H1 (cell line): Measurements from ENCODE around the gene COL11A2. TPM values are rescaled to one million over a fixed set of nuclear protein-coding genes. Genes with fewer than 3 reads are reported as not detected.

Experiments
- CTCF ChIA-PET: fragments of 300-600 bp; sonication (Branson Sonifier 250); formaldehyde crosslinking; loops from one replicate; lab custom pipeline; 2021; ENCODE audit not compliant: partially characterized antibody; lab: Charles Lee
- POLR2A ChIA-PET: fragments of 300-600 bp; sonication (Branson Sonifier 250); formaldehyde crosslinking; loops from one replicate; lab custom pipeline; 2021; ENCODE audit warnings: inconsistent platforms; ENCODE audit not compliant: partially characterized antibody; lab: Charles Lee
- DNase-seq, 2 experiments: peaks; one replicate each; pipeline versions ENCODE4 v3.0.0 to v3.0.0-alpha.2; 2010 to 2022; ENCODE audit warnings: low spot score in 2 of 2, low read depth in 1 of 2, mixed read lengths in 1 of 2
- FAIRE-seq: peaks from 2 replicates; lab custom pipeline; 2011; peaks lifted over from hg19 to GRCh38; lab: Jason Lieb, UNC
- H2AFZ ChIP-seq: 2 replicates; pipeline ENCODE4 v1.8.1; 2012; ENCODE audit warnings: low read length, inconsistent platforms
- H2AK5ac ChIP-seq: 2 replicates; pipeline ENCODE4 v1.6.1; 2013; ENCODE audit warnings: low read depth, low read length
- H2BK120ac ChIP-seq: replicated peaks from 2 replicates; pipeline ENCODE3; 2013; ENCODE audit warnings: low read depth, low read length, inconsistent platforms
- H2BK12ac ChIP-seq: 2 replicates; pipeline ENCODE4 v1.6.1; 2013; ENCODE audit warnings: low read depth, low read length
- H2BK15ac ChIP-seq: 2 replicates; pipeline ENCODE4 v1.6.1; 2013; ENCODE audit warnings: low read length
- H2BK20ac ChIP-seq: 2 replicates; pipeline ENCODE4 v1.6.1; 2013; ENCODE audit warnings: low read length
- H2BK5ac ChIP-seq: 2 replicates; pipeline ENCODE4 v1.6.1; 2013; ENCODE audit warnings: low read depth, low read length
- H3K14ac ChIP-seq: 2 replicates; pipeline ENCODE4 v1.6.1; 2013; ENCODE audit warnings: inconsistent platforms; ENCODE audit not compliant: insufficient read length
- H3K18ac ChIP-seq: 2 replicates; pipeline ENCODE4 v1.6.1; 2013; ENCODE audit warnings: low read length; ENCODE audit errors: extremely low read depth
- H3K23ac ChIP-seq: 2 replicates; pipeline ENCODE4 v1.6.1; 2013; ENCODE audit warnings: inconsistent platforms; ENCODE audit not compliant: insufficient read length
- H3K23me2 ChIP-seq: 2 replicates; pipeline ENCODE4 v1.6.1; 2013; ENCODE audit warnings: low read depth, low read length
- H3K27ac ChIP-seq: 2 replicates; pipeline ENCODE4 v1.6.1; 2011; ENCODE audit warnings: low read depth, low read length, inconsistent platforms
- H3K27me3 ChIP-seq, 4 experiments: replicated peaks in 1 of 4; 1 replicate in 1 of 4; 2 replicates in 3 of 4; pipeline versions ENCODE4 v1.6.1 to v1.8.1; 2011 to 2013; ENCODE audit warnings: low read length in 3 of 4, mild to moderate bottlenecking in 3 of 4, inconsistent platforms in 2 of 4, mixed read lengths in 2 of 4, moderate library complexity in 1 of 4; ENCODE audit not compliant: control insufficient read depth in 3 of 4, insufficient read depth in 3 of 4; ENCODE audit errors: extremely low read depth in 1 of 4
- H3K36me3 ChIP-seq, 4 experiments: 2 replicates each; pipeline versions ENCODE4 v1.6.1 to v1.8.1; 2011 to 2013; ENCODE audit warnings: mild to moderate bottlenecking in 4 of 4, low read length in 3 of 4, moderate library complexity in 2 of 4, control low read depth in 1 of 4, inconsistent platforms in 1 of 4; ENCODE audit not compliant: insufficient read depth in 4 of 4, control insufficient read depth in 2 of 4
- H3K4ac ChIP-seq: replicated peaks from 2 replicates; pipeline ENCODE3; 2013; ENCODE audit warnings: low read length, low read depth, mixed read lengths, inconsistent platforms; ENCODE audit not compliant: insufficient read length
- H3K4me1 ChIP-seq, 4 experiments: replicated peaks in 1 of 4; 1 replicate in 1 of 4; 2 replicates in 3 of 4; pipeline versions ENCODE4 v1.6.1 to v1.8.1; 2011 to 2013; ENCODE audit warnings: low read length in 3 of 4, inconsistent platforms in 2 of 4, mixed read lengths in 1 of 4; ENCODE audit not compliant: insufficient read depth in 4 of 4, control insufficient read depth in 3 of 4
- H3K4me2 ChIP-seq, 2 experiments: 2 replicates each; pipeline versions ENCODE4 v1.6.1 to v1.8.1; 2011 to 2013; ENCODE audit warnings: low read depth in 2 of 2, low read length in 2 of 2, control low read depth in 1 of 2, inconsistent platforms in 1 of 2, mild to moderate bottlenecking in 1 of 2; ENCODE audit not compliant: insufficient read depth in 1 of 2
- H3K4me3 ChIP-seq, 4 experiments: fragments of 200-600, 300-600 bp in 1 of 4; sonication (generic), shearing (Covaris generic), sonication (Bioruptor Twin) in 1 of 4; 2 replicates each; pipeline versions ENCODE4 v1.5.1 to v1.8.1; 2011 to 2016; ENCODE audit warnings: low read length in 4 of 4, low read depth in 3 of 4, control low read depth in 2 of 4, inconsistent platforms in 2 of 4, mild to moderate bottlenecking in 2 of 4, mixed read lengths in 1 of 4, moderate library complexity in 1 of 4; ENCODE audit not compliant: insufficient read depth in 2 of 4; ENCODE audit errors: extremely low read depth in 1 of 4
- H3K56ac ChIP-seq: replicated peaks from 2 replicates; pipeline ENCODE3; 2013; ENCODE audit warnings: low read depth, mild to moderate bottlenecking, mixed read lengths, low read length, inconsistent platforms; ENCODE audit not compliant: insufficient read length
- H3K79me1 ChIP-seq: 2 replicates; pipeline ENCODE4 v1.6.1; 2013; ENCODE audit warnings: low read depth, low read length, control low read depth
- H3K79me2 ChIP-seq, 2 experiments: 2 replicates each; pipeline versions ENCODE4 v1.6.1 to v1.8.1; 2012 to 2013; ENCODE audit warnings: low read length in 2 of 2, mild to moderate bottlenecking in 2 of 2, inconsistent platforms in 1 of 2; ENCODE audit not compliant: insufficient read depth in 2 of 2, control insufficient read depth in 1 of 2
- H3K9ac ChIP-seq, 4 experiments: replicated peaks in 1 of 4; 1 replicate in 1 of 4; 2 replicates in 3 of 4; pipeline versions ENCODE4 v1.6.1 to v1.8.1; 2011 to 2013; ENCODE audit warnings: low read depth in 3 of 4, low read length in 3 of 4, control low read depth in 2 of 4, mild to moderate bottlenecking in 2 of 4, moderate library complexity in 2 of 4, inconsistent platforms in 1 of 4; ENCODE audit errors: extremely low read depth in 1 of 4
- H3K9me3 ChIP-seq, 2 experiments: 2 replicates each; pipeline versions ENCODE4 v1.6.1 to v1.8.1; 2012 to 2013; ENCODE audit warnings: mild to moderate bottlenecking in 2 of 2, moderate library complexity in 2 of 2, control low read depth in 1 of 2, inconsistent platforms in 1 of 2, low read depth in 1 of 2, low read length in 1 of 2, mixed read lengths in 1 of 2; ENCODE audit not compliant: insufficient read depth in 2 of 2
- H4K20me1 ChIP-seq, 2 experiments: replicated peaks in 1 of 2; 2 replicates each; pipeline versions ENCODE3 to v1.8.1; 2011 to 2013; ENCODE audit warnings: inconsistent platforms in 2 of 2, low read length in 2 of 2, mild to moderate bottlenecking in 1 of 2; ENCODE audit not compliant: insufficient read depth in 2 of 2, control insufficient read depth in 1 of 2
- H4K5ac ChIP-seq: 2 replicates; pipeline ENCODE4 v1.6.1; 2013; ENCODE audit warnings: low read length, low read depth, mixed read lengths, inconsistent platforms; ENCODE audit not compliant: insufficient read length
- H4K8ac ChIP-seq: 2 replicates; pipeline ENCODE4 v1.8.0; 2013; ENCODE audit warnings: mild to moderate bottlenecking, moderate library complexity, low read length, inconsistent platforms; ENCODE audit not compliant: insufficient read depth; ENCODE audit errors: extremely low read depth
- H4K91ac ChIP-seq: replicated peaks from 2 replicates; pipeline ENCODE3; 2013; ENCODE audit warnings: low read length, mixed read lengths, inconsistent platforms; ENCODE audit not compliant: insufficient read length
- BACH1 ChIP-seq: IDR thresholded peaks from 2 replicates; pipeline ENCODE4 v1.6.1; 2012; ENCODE audit warnings: low read length, improper control_type of control experiment
- CBX8 ChIP-seq: fragments of 300-800, 300-1000 bp; sonication (generic); IDR thresholded peaks from 2 replicates; pipeline ENCODE4 v1.7.1; 2016; ENCODE audit warnings: low read depth, low read length, borderline replicate concordance
- E2F6 ChIP-seq: IDR thresholded peaks from 2 replicates; pipeline ENCODE4 v1.6.1; 2012; ENCODE audit warnings: inconsistent platforms
- GTF2F1 ChIP-seq: IDR thresholded peaks from 2 replicates; pipeline ENCODE4 v1.6.1; 2012; ENCODE audit warnings: low read depth, low read length, improper control_type of control experiment, borderline replicate concordance
- HDAC2 ChIP-seq, 2 experiments: fragments of 300-600 bp in 1 of 2; sonication (generic) in 1 of 2; IDR thresholded peaks; 2 replicates each; pipeline ENCODE4 v1.6.1; 2011 to 2012; ENCODE audit warnings: low read depth in 2 of 2, low read length in 2 of 2, mild to moderate bottlenecking in 2 of 2, moderate library complexity in 2 of 2, borderline replicate concordance in 1 of 2, inconsistent platforms in 1 of 2
- HDAC6 ChIP-seq: IDR thresholded peaks from one replicate; pipeline ENCODE4 v1.7.1; 2012; ENCODE audit warnings: low read depth, mild to moderate bottlenecking, inconsistent platforms, low read length, moderate library complexity
- SAP30 ChIP-seq: fragments of 300-600 bp; sonication (generic); IDR thresholded peaks from 2 replicates; pipeline ENCODE4 v1.7.1; 2012; ENCODE audit warnings: low read length, moderate library complexity, mild to moderate bottlenecking, inconsistent platforms; ENCODE audit not compliant: insufficient read depth, insufficient replicate concordance
- SIX5 ChIP-seq: IDR thresholded peaks from 2 replicates; pipeline ENCODE4 v1.6.1; 2011; ENCODE audit warnings: mild to moderate bottlenecking, low read depth, low read length
- SP1 ChIP-seq: IDR thresholded peaks from 2 replicates; pipeline ENCODE4 v1.6.1; 2011; ENCODE audit warnings: low read depth, low read length
- WGBS, 2 experiments: shearing (Covaris generic) in 1 of 2; methylation state at CpG; one replicate each; pipeline versions ENCODE4 v1.1.6 to v1.1.7; 2013 to 2015; ENCODE audit warnings: low lambda C conversion rate in 2 of 2, mixed read lengths in 2 of 2, inconsistent platforms in 1 of 2, low coverage in 1 of 2, missing lambda C conversion rate in 1 of 2; ENCODE audit not compliant: insufficient replicate concordance in 2 of 2, insufficient coverage in 1 of 2, insufficient read length in 1 of 2; ENCODE audit errors: extremely low coverage in 1 of 2, missing lambda C conversion rate in 1 of 2; 5-methylcytosine and 5-hydroxymethylcytosine counted together
- polyA plus RNA-seq, 7 experiments: library from polyadenylated mRNA; depleted of rRNA in 3 of 7; stranded (reverse) in 5 of 7; unstranded in 2 of 7; fragments of >200 nt in 5 of 7; fragments of 200-250 nt in 2 of 7; gene quantifications; 1 replicate in 5 of 7; 2 replicates in 1 of 7; 4 replicates in 1 of 7; pipeline versions ENCODE4 v1.2.1 to v1.2.3, GENCODE V29; 2011 to 2013; ENCODE audit warnings: missing spikeins in 2 of 7, mixed read lengths in 2 of 7
- total RNA-seq: library from RNA; stranded (reverse); fragmentation: NEBNext Ultra II Directional; extraction: Animal tissue kit (Norgen Biotek cat#: 25700); gene quantifications from 2 replicates; pipeline ENCODE4 v1.2.1, GENCODE V29; 2021
- TF ChIP-seq, protein P1 (sequence below): IDR thresholded peaks from 2 replicates; pipeline ENCODE4 v1.6.1; 2011; ENCODE audit warnings: low read depth, mild to moderate bottlenecking, low read length; ENCODE audit not compliant: insufficient read depth

Gene COL11A2
- total and polyA plus RNA-seq, 2 of the 8 experiments (the other 6 are each of a cell fraction or from before 2014, with no cell fraction given) = 2.8 to 3.8 TPM

DNA sequence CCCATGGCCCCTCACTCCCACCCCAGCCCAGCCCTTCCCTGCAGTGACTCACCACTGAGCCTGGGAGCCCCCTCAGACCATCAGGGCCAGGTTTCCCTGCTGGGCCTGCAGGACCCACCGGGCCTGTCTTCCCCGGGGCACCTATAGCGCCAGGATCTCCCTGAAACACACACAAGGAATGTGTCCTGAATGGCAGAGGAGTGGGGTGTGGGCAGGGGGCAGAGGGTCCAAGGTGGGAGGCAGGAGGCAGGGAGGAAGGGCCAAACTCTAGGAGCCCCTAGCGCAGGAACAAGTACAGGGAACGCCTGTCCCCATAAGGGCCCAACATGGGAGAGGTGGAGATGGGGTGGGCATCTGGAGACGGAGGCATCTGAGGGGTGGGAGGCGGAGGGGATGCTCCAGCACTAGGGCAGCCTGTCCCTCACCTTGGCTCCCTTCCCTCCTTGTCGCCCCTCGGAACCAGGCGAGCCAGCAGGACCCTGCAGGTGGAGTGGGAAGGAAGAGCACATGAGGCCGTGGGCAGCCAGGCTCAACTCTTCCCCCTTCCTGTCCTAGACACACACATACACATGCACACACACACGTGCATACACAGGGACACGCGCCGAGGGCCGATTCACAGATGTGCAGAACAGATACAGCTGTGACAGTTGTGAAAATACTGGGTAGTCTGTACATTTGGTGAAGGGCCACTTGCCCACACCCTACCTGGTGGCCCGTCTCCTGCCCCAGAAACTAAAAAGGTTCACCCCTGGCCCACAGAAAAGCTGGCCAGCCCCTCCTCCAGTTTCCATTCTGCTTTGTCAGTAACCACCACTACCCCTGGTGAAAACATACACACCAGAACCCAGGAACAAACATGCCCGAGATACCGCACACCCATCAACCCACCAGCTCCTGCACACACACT, 24.6 kb downstream of the COL11A2 start:
- Histone ChIP-seq H4K91ac (no peak overlapping the region), H3K56ac (no peak overlapping the region), H2AFZ (no peak overlapping the region), H3K27ac (no peak overlapping the region), H3K14ac (no peak overlapping the region), H3K4me2 (no peak overlapping the region), H2AK5ac (no peak overlapping the region), H3K4me1 (no peaks in the 10 kb centered on the region; a peak in 2 of 7 replicates), H2BK120ac (no peak overlapping the region), H2BK5ac (peak overlapping the region; percentile 35; the same call in 1 of the 2 replicates), H3K4me3 (no peak overlapping the region), H3K27me3 (no peaks in the 10 kb centered on the region), H2BK20ac (no peak overlapping the region), H3K23me2 (no peaks in the 10 kb centered on the region), H3K9ac (no peak overlapping the region), H3K18ac (no peak overlapping the region), H4K20me1 (no peaks in the 10 kb centered on the region), H3K23ac (no peak overlapping the region), H3K79me1 (no peaks in the 10 kb centered on the region), H3K36me3 (no peaks in the 10 kb centered on the region), H3K79me2 (no peaks in the 10 kb centered on the region), H4K8ac (no peak overlapping the region), H2BK12ac (no peak overlapping the region), H2BK15ac (no peak overlapping the region), H4K5ac (no peak overlapping the region), H3K4ac (no peak overlapping the region), H3K9me3 (no peaks in the 10 kb centered on the region)
- WGBS, 2 experiments = 90% methylated on average over 18 of the region's 19 CpGs; no CpG with 5 or more reads in 1 of the 2 experiments
- DNase-seq (no peak), FAIRE-seq (no peak)
- CTCF ChIA-PET = interaction anchor here (0.7 to 2.4 kb wide), 5 partner anchors 18 to 79 kb away, joined by 3 to 6 read pairs (median 3); no protein-coding TSS in a partner anchor
- POLR2A ChIA-PET = interaction anchor here (0.7 kb wide), 1 partner anchor 18 kb away, joined by 3 read pairs; no protein-coding TSS in a partner anchor
- TF ChIP-seq E2F6 (no peak), HDAC2 (IDR thresholded peaks at IDR 0.05; ENCODE audit: borderline replicate concordance in 1 of 2, low read depth in 2 of 2, low read length in 2 of 2) (no peak), HDAC6 (no peak), CBX8 (no peak), BACH1 (no peak), SAP30 (no peak), SIX5 (no peak), SP1 (no peak), GTF2F1 (no peak)
- TF ChIP-seq, protein P1, sequence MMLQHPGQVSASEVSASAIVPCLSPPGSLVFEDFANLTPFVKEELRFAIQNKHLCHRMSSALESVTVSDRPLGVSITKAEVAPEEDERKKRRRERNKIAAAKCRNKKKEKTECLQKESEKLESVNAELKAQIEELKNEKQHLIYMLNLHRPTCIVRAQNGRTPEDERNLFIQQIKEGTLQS = no peak
